ENCODE measurements around the gene S1PR1. TPM values are rescaled to one million over a fixed set of nuclear protein-coding genes. Genes with fewer than 3 reads are reported as not detected.

The S1PR1 gene
- total RNA-seq, 4 donors from 2014 or later = 11.4 to 50.6 (median 26.0) TPM

- no peak overlapping the region for H3K4me3 ChIP-seq
- H3K9me3 ChIP-seq = no peaks in the 10 kb centered on the region
- no peak overlapping the region for H3K27ac ChIP-seq
- no peaks in the 10 kb centered on the region for H3K27me3 ChIP-seq
- H3K4me1 ChIP-seq = no peaks in the 10 kb centered on the region
- no peak for DNase-seq (ENCODE audit: low spot score in 2 of 2)
- WGBS = 73% methylated on average over 4 of the region's 4 CpGs
- H3K36me3 ChIP-seq = no peaks in the 10 kb centered on the region
- TF ChIP-seq POLR2AphosphoS5 (IDR thresholded peaks at IDR 0.05) (no peak), POLR2A (IDR thresholded peaks at IDR 0.05) (no peak), CTCF (IDR thresholded peaks at IDR 0.05) (no peak), EP300 (IDR thresholded peaks at IDR 0.05) (no peak)
Observed at GRCh38 chr1:101193733-101194169, 43.1 kb upstream of the S1PR1 start.

- Histone ChIP-seq H3K27me3 (no peaks in the 10 kb centered on the region), H3K27ac (no peak overlapping the region), H3K36me3 (no peaks in the 10 kb centered on the region), H3K4me3 (no peak overlapping the region), H3K4me1 (no peaks in the 10 kb centered on the region), H3K9me3 (no peaks in the 10 kb centered on the region)
- TF ChIP-seq EP300 (IDR thresholded peaks at IDR 0.05) (no peak), CTCF (IDR thresholded peaks at IDR 0.05) (no peak), POLR2A (IDR thresholded peaks at IDR 0.05) (no peak), POLR2AphosphoS5 (IDR thresholded peaks at IDR 0.05) (no peak)
- DNase-seq (ENCODE audit: low spot score in 2 of 2) = no peak
- 73% methylated on average over 1 of the region's 1 CpG for WGBS
Observed at GRCh38 chr1:101194746-101195145, 42.1 kb upstream of the S1PR1 start.

DNA sequence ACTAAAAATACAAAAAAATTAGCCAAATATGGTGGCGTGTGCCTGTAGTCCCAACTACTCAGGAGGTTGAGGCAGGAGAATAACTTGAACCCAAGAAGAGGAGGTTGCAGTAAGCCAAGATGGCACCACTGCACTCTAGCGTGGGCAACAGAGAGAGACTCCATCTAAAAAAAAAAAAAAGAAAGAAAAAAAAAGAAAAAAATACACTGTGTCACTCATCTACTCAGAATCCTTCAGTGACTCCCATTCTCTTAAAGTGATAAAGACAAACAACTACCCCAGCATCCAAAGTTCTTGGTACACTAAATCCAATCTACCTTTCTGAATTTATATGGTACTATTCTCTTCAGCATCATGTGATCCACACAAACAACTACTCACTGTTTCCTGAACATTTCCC is 40.2 kb upstream of the S1PR1 start:
- H3K36me3 ChIP-seq = no peaks in the 10 kb centered on the region
- H3K4me3 ChIP-seq = no peak overlapping the region
- H3K9me3 ChIP-seq = no peaks in the 10 kb centered on the region
- TF ChIP-seq EP300 (IDR thresholded peaks at IDR 0.05) (no peak), POLR2A (IDR thresholded peaks at IDR 0.05) (no peak), POLR2AphosphoS5 (IDR thresholded peaks at IDR 0.05) (no peak), CTCF (IDR thresholded peaks at IDR 0.05) (no peak)
- H3K27me3 ChIP-seq = no peaks in the 10 kb centered on the region
- H3K27ac ChIP-seq = no peak overlapping the region
- no peaks in the 10 kb centered on the region for H3K4me1 ChIP-seq
- WGBS = 87% methylated on average over 2 of the region's 2 CpGs
- DNase-seq (ENCODE audit: low spot score in 2 of 2) = no peak

GRCh38 chr1:101198842-101199636 is 37.8 kb upstream of the S1PR1 start:
- DNase-seq (ENCODE audit: low spot score in 2 of 2) = no peak
- Histone ChIP-seq H3K27me3 (no peaks in the 10 kb centered on the region), H3K36me3 (no peaks in the 10 kb centered on the region), H3K4me1 (no peaks in the 10 kb centered on the region), H3K27ac (no peak overlapping the region), H3K9me3 (no peaks in the 10 kb centered on the region), H3K4me3 (no peak overlapping the region)
- TF ChIP-seq POLR2A (IDR thresholded peaks at IDR 0.05) (no peak), CTCF (IDR thresholded peaks at IDR 0.05) (no peak), POLR2AphosphoS5 (IDR thresholded peaks at IDR 0.05) (no peak), EP300 (IDR thresholded peaks at IDR 0.05) (no peak)
- 83% methylated on average over 8 of the region's 8 CpGs for WGBS

DNA sequence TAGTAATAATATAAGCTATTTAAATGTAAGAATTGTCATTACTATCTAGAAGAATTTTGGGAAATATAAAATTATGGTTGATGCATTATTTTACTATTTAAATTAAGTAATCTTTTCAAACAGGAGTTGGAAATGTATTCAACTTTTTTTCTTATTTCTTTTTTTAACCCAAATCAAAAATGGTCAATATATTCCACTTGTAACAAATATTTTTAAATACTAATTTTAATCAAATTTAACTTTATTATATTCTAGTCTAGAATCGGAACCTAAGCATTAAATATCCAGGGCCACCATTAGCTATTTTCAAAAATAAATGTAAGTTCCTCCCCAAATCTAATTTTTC is 37.2 kb upstream of the S1PR1 start:
- no peaks in the 10 kb centered on the region for H3K36me3 ChIP-seq
- no peaks in the 10 kb centered on the region for H3K4me1 ChIP-seq
- DNase-seq (ENCODE audit: low spot score in 2 of 2) = no peak
- WGBS = 97% methylated on average over 1 of the region's 1 CpG
- H3K9me3 ChIP-seq = no peaks in the 10 kb centered on the region
- no peak for TF ChIP-seq CTCF (IDR thresholded peaks at IDR 0.05)
- TF ChIP-seq POLR2A (IDR thresholded peaks at IDR 0.05) = no peak
- no peak for TF ChIP-seq POLR2AphosphoS5 (IDR thresholded peaks at IDR 0.05)
- TF ChIP-seq EP300 (IDR thresholded peaks at IDR 0.05) = no peak
- no peaks in the 10 kb centered on the region for H3K27me3 ChIP-seq
- H3K4me3 ChIP-seq = no peak overlapping the region
- no peak overlapping the region for H3K27ac ChIP-seq

All from suprapubic skin (tissue), 4 donors.